Measurements from ENCODE around the gene ZNF772.
"Not testable (repeated sequence)": the region's sequence is repeated elsewhere in the genome, so short reads cannot be mapped to it uniquely, and the experiment has no call there.

ZNF772 gene

GRCh38 chr19:57477191-57478008, at the start of gene ZNF772:
Gene ZNF772, minus strand, starts transcription at chr19:57477566. Its CDS starts 257 bp downstream, at chr19:57477309.
- DNase-seq, result peak; percentile 82

- DNase-seq, result not testable (repeated sequence)
Observed at GRCh38 chr19:57518021-57518420, 40.7 kb upstream of the ZNF772 start.

DNA sequence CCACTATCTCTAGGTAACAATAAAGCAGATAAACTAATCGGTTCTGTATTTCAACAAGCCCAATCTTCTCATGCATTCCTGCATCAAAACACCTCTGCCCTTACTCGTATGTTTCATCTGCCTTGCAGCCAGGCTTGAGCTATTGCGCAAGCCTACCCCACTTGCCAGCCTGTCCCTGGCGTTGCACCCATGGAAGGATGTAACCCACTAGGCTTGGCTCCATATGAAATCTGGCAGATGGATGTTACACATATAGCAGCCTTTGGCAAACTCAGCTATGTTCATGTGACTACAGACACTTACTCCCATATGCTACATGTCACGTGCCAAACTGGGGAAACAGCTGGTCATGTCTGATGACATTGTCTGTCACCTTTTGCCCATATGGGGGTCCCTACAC, 37.9 kb upstream of the ZNF772 start:
- DNase-seq, result no peak

DNA sequence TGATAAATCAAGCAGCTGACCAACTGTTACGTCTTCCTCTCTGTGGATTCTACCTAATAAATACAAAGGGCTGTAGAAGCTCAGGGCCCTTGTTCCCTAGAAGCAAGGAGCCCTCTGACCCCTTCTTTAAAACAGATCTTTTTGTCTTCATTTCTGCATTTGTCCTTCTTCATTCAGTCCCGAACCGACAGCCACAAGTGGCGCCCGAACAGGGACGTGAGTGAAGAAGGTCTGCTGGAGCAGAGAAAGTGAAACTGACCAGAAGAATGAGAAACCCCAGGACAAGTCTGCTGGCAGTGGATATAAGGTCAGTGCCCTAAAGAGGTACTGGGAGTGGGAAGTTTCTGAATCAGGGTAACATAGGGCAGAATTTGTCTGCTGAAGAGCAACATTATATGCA, 35.5 kb upstream of the ZNF772 start:
- DNase-seq, result no peak

- DNase-seq, result no peak
Observed at GRCh38 chr19:57511484-57511883, 34.1 kb upstream of the ZNF772 start.

GRCh38 chr19:57506163-57506562, 28.8 kb upstream of the ZNF772 start:
- no peak for DNase-seq

- DNase-seq, result not testable (repeated sequence)
Observed at GRCh38 chr19:57500400-57500799, 23.0 kb upstream of the ZNF772 start.

DNA sequence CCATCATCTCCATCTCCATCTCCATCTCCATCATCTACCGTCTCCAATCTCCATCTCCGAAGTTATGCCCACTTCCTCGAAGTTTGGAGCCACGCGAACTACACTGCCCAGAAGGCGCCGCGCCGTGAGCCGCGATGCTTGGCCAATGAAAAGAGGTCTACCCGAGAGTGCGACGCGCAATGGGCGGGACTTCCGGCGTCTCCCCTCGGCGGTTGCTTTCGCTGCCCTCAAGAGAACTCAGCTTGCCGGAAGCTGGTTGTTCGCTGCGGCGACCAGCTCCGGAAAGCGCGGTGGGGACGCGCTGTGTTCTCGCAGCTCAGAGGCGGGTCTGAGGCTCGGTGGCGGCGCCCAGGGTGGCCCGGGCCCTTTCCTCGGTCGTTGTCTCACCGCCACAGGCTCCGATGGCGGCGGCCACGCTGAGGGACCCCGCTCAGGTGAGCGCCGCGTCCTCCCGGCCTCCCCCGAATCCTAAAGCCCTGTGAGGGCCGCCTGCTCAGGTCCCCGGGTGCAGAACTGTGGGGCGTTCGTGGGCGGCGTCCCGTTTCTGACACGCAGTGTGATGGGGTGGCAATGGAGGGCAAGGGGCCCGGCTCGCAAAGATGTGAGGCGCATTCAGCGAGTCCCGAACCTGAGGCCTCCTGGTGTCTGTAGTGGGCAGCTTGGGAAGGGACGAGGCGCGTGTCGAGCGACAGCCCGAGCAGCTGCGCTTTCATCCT, 22.5 kb upstream of the ZNF772 start, which contains the start of gene ZNF773:
Gene ZNF773, plus strand, starts transcription at position 259 of the 716 bp plus-strand sequence. Its CDS starts 143 bp downstream, at position 402.
- peak; percentile 89 for DNase-seq

GRCh38 chr19:57499332-57499679, 21.9 kb upstream of the ZNF772 start:
- DNase-seq, result not testable (repeated sequence)

GRCh38 chr19:57488299-57488644, 10.9 kb upstream of the ZNF772 start:
- DNase-seq, result not testable (repeated sequence)

DNA sequence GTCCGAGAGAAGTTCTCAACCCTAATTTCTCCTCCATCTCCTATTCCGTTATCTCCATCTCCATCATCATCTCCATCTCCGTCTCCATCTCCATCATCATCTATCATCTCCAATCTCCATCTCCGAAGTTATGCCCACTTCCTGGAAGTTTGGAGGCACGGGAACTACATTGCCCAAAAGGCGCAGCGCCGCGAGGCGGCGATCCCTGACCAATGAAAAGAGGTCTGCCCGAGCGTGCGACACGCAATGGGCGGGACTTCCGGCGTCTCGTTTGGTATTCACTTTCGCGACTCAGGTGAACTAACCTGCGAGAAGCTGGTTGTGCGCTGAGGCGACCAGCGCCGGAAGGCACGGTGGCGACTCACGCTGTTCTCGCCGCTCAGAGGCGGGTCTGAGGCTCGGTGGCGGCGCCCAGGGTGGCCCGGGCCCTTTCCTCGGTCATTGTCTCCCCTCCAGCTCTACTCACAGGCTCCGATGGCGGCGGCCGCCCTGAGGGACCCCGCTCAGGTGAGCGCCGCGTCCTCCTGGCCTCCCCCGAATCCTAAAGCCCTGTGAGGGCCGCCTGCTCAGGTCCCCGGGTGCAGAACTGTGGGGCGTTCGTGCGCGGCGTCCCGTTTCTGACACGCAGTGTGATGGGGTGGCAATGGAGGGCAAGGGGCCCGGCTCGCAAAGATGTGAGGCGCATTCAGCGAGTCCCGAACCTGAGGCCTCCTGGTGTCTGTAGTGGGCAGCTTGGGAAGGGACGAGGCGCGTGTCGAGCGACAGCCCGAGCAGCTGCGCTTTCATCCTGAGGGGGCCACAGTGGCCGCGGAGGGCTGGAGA, 10.3 kb upstream of the ZNF772 start, which contains the start of gene ZNF419:
Gene ZNF419, plus strand, starts transcription at position 274 of the 822 bp plus-strand sequence. Its CDS starts 201 bp downstream, at position 475.
- peak; percentile 77 for DNase-seq

DNA sequence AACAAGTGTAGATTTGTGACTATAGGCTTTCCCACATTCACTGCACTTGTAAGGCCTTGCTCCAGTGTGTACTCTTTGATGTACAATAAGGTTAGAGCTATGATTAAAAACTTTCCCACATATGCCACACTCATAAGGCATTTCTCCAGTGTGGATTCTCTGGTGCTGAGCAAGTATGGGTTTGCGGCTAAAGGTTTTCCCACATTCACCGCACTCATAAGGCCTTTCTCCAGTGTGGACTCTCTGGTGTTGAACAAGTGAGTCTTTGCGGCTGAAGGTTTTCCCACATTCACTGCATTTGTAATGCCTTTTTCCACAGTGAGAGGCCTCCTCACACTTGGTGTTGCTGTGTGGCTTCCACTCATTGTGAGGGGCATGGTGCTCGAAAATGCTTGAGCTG, 3.7 kb downstream of the ZNF772 start:
- no peak for DNase-seq

DNA sequence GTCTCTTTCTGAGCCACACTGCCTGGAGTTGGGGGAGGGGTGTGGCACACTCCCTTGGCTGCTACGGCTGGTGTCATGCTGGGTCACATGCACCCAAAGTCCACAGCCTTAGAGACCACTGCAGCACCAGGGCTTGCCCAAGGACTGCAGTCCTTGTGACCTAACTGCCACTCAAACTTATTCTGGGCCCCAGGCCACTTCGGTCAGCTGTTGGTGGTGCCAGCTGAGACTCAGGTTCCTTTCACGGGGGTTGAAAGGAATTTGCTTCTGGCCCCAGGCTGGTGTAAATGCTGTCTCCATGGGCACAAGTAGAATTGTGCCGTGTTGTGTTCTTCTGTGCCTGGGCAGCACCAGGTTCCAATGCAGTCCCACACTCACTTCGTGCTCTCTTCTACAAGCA, 10.9 kb downstream of the ZNF772 start:
- no peak for DNase-seq

GRCh38 chr19:57465680-57466381, 11.5 kb downstream of the ZNF772 start:
- no peak for DNase-seq

- DNase-seq, result no peak
Observed at GRCh38 chr19:57452307-57452706, 25.1 kb downstream of the ZNF772 start.

DNA sequence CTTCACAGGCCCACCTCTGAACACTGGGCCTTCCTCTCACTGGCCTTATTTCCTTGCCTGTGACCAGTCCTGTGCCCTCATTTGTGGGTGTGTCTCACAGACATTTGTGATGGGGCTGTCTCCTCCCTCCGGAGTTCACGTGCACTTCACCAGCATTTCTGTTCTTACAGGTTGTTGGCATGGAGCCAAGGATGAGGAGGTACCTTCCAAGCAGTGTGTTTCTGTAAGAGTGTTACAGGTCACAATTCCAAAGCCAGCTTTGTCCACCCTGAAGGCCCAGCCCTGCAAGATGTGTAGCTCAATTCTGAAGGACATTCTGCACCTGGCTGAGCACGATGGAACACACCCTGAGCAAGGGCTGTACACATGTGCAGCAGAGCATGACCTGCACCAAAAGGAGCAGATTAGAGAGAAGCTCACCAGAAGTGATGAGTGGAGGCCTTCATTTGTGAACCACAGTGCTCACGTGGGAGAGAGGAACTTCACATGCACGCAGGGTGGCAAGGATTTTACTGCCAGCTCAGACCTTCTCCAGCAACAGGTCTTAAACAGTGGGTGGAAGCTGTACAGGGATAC, 34.2 kb downstream of the ZNF772 start:
- no peak for DNase-seq

DNA sequence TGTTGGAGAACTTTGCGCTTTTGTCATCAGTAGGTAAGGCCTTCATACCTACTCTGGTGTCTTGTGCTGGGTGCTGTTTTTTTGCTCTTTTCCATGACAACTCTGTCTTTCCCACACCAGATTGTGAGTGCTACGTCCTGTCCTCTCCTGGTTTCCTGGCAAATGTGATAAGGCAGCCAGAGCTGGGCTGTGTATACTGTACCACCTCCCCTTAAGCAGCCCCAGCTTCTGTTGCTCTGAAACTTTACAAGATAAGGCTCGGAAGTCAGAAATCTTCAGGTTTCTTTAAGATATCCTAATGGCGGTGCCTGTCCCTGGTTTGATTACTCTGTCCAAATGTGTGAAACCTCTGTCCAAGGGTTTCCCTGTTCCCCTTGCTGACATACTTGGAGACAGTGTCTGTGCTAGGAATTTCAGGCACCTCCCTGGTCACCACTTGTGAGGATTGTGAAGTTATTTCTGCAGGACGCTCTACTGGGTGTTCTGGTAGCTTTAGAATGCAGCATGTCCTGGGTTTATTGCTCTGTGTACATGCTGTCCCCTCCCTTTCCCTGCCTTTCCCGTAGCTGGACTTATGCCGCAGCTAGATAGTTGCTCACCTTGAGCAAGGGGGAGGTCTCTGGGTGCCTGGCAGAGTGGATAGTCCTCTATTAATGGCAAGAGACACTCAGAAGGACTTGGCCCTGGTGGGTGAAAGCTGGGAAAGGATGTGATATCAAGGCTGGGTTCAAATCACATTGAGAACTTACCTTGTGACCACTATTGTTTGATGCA, 35.2 kb downstream of the ZNF772 start:
- DNase-seq, result no peak

- no peak for DNase-seq
Observed at GRCh38 chr19:57438925-57439324, 38.4 kb downstream of the ZNF772 start.

DNA sequence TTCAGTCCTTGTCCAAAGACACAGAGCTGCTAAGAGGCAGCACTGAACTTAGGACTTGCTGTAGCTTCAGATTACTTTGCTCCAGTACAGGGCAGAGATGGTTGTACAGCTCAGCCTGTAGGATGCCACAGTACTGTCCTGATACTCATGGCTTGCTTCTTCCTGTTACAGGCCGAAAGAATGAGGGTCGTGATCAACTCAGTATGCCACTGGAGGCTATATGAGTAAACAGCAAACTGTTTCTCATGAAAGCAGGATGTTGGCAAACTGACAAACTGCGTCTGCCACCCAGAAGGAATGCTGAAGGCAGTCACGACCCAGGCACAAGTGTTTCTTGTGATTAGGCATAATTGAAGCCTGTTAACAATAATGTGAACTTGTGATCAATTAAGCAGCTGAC, 39.4 kb downstream of the ZNF772 start:
- DNase-seq, result no peak

- DNase-seq, result no peak
Observed at GRCh38 chr19:57436417-57436816, 40.9 kb downstream of the ZNF772 start.

Data from NCI-H1048 (cell line).